Occipital lobe (tissue), 2 donors: ENCODE data around the gene GUCA1C. TPM values are rescaled to one million over a fixed set of nuclear protein-coding genes. Genes with fewer than 3 reads are reported as not detected.

Experiments
- DNase-seq: peaks from one replicate; lab custom pipeline; 2025; lab: John Stamatoyannopoulos, UW
- total RNA-seq: library from RNA; depleted of rRNA; stranded (reverse); fragments of >200 nt; gene quantifications from one replicate; pipeline ENCODE4 v1.2.3, GENCODE V29; 2014

GUCA1C gene
- total RNA-seq, 1 donor from 2014 or later, result not detected

GRCh38 chr3:108909799-108910198, 43.9 kb downstream of the GUCA1C start:
- no peak for DNase-seq

DNA sequence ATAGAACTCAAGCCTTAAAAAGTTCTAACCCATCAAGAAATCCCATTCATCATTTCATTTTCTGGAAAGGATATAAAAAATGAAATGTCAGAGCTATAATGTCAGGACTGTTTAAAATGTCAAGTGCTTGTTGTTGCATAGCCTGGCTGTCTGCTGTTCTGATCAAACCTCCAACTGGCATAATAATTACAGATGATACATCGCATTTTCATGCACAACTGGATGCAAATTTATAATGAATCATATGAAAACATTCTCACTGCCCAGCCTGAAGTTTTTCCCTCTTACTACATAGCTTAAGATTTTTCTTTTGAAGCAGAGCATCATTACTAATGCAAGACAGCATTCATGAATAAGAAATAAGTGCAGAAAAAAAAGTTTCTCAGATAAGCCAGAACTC, 46.5 kb downstream of the GUCA1C start:
- no peak for DNase-seq

GRCh38 chr3:108899530-108899929, 54.1 kb downstream of the GUCA1C start:
- no peak for DNase-seq

DNA sequence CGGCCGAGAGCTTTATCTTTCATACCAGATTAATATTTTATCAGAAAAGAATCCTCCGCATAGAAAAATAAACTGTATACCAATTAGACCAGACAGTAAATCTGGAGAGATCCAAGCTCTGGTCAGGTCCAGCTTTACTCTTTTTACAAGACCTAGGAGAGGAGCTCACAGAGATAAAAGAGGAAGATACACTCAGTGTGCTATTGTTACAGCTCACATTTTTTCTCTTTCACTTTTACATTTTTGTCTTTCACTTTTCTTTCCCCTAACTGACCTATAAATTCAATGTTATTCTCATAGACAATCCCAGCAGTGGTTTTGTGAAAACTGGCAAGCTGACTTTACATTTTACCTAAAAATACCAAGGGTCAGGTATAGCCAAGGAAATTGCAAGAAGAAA, 55.8 kb downstream of the GUCA1C start:
- DNase-seq, result no peak

DNA sequence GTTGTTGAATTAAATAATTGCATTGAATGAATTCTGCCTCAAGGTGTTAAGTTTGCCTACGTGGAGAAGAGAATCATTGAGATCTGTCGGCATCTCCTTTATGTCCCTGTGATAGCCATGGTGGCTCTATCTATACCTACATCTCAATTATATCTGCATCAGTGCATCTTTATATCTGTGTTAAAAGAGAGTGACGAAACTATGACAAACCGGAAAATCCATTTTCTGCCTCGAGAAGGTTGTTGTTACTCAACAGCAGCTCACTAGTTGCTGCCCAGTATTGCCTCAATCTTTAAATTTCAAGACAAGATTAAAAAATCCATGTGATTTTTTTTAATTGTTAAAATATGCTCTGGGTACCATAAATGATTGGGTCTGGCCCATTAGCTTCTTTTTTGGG, 58.7 kb downstream of the GUCA1C start:
- DNase-seq, result no peak

DNA sequence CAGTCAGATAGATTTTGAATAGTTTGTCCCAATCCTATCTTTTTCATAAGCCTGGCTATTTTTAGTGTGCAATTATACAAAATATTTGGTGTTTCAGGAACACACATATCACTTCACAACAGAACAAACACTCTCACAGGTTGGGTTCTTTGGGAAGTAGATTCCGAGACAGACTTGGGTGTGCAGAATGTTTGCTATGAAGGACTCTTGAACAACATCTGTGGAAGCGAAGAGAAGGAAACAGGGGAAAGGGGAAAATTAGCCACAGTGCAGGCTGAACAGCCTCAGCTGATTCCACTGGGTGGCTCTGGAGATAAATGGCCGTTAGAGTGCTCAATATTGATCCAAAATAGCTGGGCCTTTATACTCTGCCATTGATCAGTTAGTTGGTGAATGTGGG, 61.8 kb downstream of the GUCA1C start:
- no peak for DNase-seq

DNA sequence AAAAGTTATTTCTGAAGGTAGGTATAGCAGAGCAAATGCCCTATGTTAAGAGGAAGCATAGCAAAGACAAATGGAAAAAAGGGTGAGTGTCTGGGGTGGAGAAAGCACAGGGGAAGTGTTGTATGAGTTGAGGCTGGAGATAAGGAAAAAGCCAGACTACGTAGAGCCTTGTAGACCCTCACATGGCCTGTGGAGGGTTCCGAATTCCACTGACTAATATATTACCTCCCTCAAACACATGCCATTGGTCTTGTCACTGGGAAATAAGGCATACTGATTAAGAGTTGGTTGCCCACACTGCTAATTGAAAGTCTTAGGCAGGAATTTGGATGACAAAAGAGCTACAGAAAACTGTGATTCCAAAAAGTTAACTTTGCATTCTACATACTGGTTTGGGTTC, 65.9 kb downstream of the GUCA1C start:
- DNase-seq, result no peak

- DNase-seq, result no peak
Measured at GRCh38 chr3:108887121-108887520, 66.6 kb downstream of the GUCA1C start.

DNA sequence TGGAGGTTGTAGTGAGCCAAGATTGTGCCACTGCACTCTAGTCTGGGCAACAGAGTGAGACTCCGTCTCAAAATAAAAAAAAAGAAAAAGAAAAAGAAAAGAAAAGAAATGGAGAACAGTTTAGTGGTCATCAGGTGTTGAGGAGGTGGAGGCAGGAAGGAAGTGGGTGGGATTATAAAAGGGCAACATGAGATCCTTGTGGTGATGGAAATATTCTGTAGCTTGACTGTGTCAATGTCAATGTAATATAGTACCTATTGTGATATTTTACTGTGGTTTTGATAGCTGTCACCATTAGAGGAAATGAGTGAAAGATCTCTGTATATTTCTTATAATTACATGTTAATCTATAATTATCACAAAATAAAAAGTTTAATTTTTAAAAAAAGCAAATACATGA, 70.3 kb downstream of the GUCA1C start:
- DNase-seq, result no peak

DNA sequence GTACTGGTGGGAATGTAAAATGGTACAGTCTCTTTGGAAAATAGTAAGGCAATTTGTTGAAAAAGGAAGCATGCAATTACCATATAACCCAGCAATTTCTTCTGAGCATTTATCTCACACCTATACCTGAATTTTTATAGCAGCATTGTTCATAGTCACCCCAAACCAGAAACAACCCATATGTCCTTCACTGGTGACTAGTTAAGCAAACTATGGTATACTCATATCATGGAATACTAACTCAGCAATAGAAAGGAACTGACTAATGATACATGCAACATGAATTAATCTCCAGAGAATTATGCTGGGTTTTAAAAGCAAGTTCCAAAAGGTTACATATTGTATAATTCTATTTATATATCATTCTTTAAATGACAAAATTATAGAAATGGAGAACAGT, 70.9 kb downstream of the GUCA1C start:
- DNase-seq, result no peak

GRCh38 chr3:108879915-108880314, 73.8 kb downstream of the GUCA1C start:
- no peak for DNase-seq

GRCh38 chr3:108877901-108878300, 75.8 kb downstream of the GUCA1C start:
- DNase-seq, result no peak

DNA sequence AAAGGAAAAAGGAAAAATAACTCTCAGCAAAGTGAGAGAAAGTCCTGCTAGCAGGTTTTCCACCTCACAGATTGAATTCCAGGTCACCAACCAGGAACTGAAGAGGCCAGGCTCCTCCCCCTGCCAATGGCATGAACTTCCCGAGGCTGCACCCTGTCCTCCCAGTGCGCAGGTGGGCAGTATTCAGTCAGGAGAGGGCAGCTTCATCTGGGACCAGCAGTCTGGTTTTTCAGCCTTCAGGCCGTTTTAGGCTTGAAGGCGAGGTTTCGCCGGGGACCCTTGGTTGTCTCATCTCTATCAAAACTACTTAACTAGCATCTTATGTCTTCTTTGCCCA, 89.9 kb downstream of the GUCA1C start:
- no peak for DNase-seq

DNA sequence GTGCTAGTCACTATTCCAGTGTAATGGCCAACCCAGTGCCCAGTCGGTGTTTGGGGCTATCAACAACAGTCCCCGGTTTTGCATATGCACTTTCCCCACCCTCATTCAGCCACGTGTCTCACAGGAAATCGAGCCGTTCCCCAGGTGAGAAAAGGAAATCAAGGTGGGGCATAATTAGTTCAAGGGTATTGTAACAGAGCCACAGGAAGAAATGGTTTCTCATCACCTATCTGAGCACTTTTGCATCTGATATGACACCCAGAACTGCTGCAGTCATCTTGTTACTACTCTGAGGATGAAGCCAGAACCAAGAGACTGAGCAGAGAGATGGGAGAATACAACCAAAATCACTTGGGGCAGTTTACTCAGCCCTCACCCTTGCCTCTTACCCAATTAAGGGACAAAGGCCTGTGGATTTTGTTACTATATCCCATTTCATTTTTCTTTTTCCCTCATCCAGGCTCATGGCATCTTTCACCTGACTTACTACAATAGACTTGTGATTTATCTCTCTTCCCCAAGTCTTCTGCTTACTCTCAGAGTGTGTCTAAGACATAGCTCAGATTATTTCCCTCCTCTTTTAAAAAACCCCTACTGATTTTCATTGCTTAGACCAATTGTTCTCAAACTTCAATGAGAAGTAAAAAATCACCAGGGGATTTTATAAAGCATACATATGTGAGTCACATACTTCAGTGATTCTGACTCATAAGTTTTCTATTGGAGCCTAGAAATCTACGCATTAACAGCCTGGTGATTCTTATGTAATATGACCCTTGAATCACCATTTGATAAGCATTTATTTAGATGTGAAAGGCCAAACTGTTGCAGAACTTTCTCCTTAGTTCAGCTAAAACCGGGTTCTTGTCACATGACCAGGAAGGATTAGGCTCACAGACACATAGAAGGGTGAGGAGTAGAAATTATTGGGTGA, 90.5 kb downstream of the GUCA1C start:
- DNase-seq, result no peak

GRCh38 chr3:108861401-108861800, 92.3 kb downstream of the GUCA1C start:
- DNase-seq, result no peak

Other genes with a start within 250 kb of the GUCA1C start
- not detected for gene RETNLB, start 196.5 kb downstream of the GUCA1C start, total RNA-seq
- not detected for gene TRAT1, start 131.1 kb downstream of the GUCA1C start, total RNA-seq
- 0.31 TPM for gene MORC1, start 164.3 kb upstream of the GUCA1C start, total RNA-seq
- gene C3orf85, start 182.8 kb upstream of the GUCA1C start, total RNA-seq, result not detected